SK-N-MC (cell line): ENCODE results near the gene SETD4.

Experiments used
- EZH2 ChIP-seq: fragments of 200-600 bp; sonication (generic); IDR thresholded peaks from one replicate; pipeline ENCODE4 v1.6.1; 2017; ENCODE audit warnings: antibody characterized with exemption
- POLR2AphosphoS5 ChIP-seq: IDR thresholded peaks from 2 replicates; pipeline ENCODE4 v1.6.1; 2012; ENCODE audit warnings: mild to moderate bottlenecking, low read depth, low read length, borderline replicate concordance

DNA sequence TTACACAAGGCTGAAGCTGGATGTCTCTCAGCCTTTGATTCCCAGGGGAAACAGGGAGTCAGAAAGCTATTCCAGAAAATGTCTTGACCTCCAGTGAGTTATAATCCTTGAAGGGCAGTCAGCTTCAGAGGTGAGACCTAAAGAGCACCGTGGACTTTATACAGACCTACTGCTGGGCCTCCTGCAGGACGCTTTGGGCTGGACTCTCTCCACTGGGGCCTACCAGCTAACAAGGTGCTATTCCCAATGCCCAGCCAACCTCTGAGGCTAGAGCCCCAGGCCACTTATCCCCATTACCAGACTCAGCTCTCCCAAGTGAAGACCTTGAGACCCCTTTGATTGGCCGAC lies 6.6 kb downstream of the SETD4 start:
- TF ChIP-seq POLR2AphosphoS5, result no peak
- no peak for TF ChIP-seq EZH2
